Progenitor cell of endocrine pancreas (in vitro differentiated cells): ENCODE measurements around the gene XAGE2. TPM values are rescaled to one million over a fixed set of nuclear protein-coding genes. Genes with fewer than 3 reads are reported as not detected.

ENCODE experiments used
- DNase-seq: peaks from one replicate; pipeline ENCODE4 v3.0.0; 2021; ENCODE audit warnings: low spot score; ENCODE audit not compliant: unreplicated experiment
- H3K27ac Mint-ChIP-seq: 2 replicates; pipeline ENCODE4 v1.8.0; 2021; ENCODE audit warnings: mild to moderate bottlenecking, moderate library complexity, mixed read lengths
- H3K27me3 Mint-ChIP-seq: 2 replicates; pipeline ENCODE4 v1.8.0; 2021; ENCODE audit warnings: mixed read lengths
- H3K36me3 Mint-ChIP-seq: 2 replicates; pipeline ENCODE4 v1.8.0; 2022; ENCODE audit warnings: mixed read lengths; ENCODE audit not compliant: insufficient read depth
- H3K4me1 Mint-ChIP-seq: 2 replicates; pipeline ENCODE4 v1.8.0; 2021; ENCODE audit warnings: low read depth, mixed read lengths
- H3K4me3 Mint-ChIP-seq: 2 replicates; pipeline ENCODE4 v1.8.0; 2021; ENCODE audit warnings: low read depth, mild to moderate bottlenecking, moderate library complexity, mixed read lengths
- H3K9me3 Mint-ChIP-seq: 2 replicates; pipeline ENCODE4 v1.8.0; 2021; ENCODE audit warnings: low read depth, mixed read lengths
- CTCF ChIP-seq: fragments of 200-600 bp; sonication (generic); IDR thresholded peaks from one replicate; pipeline ENCODE4 v1.5.0; 2021; ENCODE audit warnings: antibody characterized with exemption, mild to moderate bottlenecking; ENCODE audit not compliant: unreplicated experiment
- total RNA-seq: library from RNA; stranded (reverse); gene quantifications from 2 replicates; pipeline ENCODE4 v1.2.1, GENCODE V29; 2021

The XAGE2 gene
- total RNA-seq, 1 donor from 2014 or later: not detected

DNA sequence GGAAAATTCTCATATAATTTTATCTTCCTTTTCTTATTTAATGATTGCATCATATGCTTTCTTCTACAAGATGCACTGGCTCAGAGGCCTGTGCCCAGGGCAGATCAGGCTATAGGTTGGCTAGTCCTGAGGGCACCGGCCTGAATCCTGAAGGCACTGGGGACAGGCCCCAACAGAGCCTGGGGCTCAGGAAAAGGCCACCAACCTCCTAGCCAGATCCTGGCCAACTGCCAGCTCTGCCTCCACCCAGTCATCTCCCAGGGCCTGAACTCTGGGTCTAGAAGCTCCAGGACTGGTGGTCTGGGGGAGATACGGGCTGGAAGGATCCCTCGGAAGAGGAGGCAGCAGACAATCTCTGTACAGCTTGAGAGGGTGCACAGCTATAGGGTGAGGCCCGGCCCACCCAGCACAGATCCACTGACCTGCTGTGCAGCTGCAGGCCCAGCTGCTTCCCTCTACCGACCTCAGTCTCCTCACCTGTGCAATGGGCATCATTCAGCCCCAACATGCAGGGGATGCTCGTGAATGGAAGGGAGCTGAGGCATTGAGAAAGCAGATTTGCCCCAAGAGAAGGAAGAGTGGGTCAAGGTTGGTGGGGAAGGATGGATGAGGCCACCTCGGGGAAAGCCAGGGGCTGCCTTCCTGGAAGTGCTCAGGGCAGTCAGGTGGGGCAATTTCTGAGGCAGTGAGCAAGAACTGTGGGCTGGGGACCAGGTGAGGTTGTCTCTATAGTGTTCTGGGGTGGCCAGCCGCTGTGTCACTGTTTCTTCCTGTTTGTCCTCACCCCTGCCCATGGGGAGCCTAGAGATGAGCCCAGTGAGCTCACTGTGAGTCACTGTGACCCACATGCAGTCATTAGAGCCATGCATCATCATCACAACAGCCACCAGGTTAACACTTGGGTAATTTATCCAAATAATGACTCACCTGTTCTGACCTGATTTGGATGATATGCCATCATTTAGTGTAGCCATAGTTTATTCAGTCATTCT lies 22.4 kb upstream of the XAGE2 start:
- Mint-ChIP-seq H3K27ac (no peak overlapping the region), H3K4me3 (no peak overlapping the region), H3K27me3 (no peaks in the 10 kb centered on the region), H3K36me3 (no peaks in the 10 kb centered on the region), H3K9me3 (peaks cover 3% of the 10 kb centered on the region), H3K4me1 (no peaks in the 10 kb centered on the region)
- TF ChIP-seq CTCF: no peak
- no peak for DNase-seq

- H3K4me3 Mint-ChIP-seq: no peak overlapping the region
- TF ChIP-seq CTCF: no peak
- no peak overlapping the region for H3K27ac Mint-ChIP-seq
- peaks cover 4% of the 10 kb centered on the region for H3K9me3 Mint-ChIP-seq
- no peaks in the 10 kb centered on the region for H3K36me3 Mint-ChIP-seq
- peaks cover 10% of the 10 kb centered on the region for H3K4me1 Mint-ChIP-seq
- no peaks in the 10 kb centered on the region for H3K27me3 Mint-ChIP-seq
- DNase-seq: no peak
These were observed 19.1 kb upstream of the XAGE2 start for GRCh38 chrX:52349681-52350080.

DNA sequence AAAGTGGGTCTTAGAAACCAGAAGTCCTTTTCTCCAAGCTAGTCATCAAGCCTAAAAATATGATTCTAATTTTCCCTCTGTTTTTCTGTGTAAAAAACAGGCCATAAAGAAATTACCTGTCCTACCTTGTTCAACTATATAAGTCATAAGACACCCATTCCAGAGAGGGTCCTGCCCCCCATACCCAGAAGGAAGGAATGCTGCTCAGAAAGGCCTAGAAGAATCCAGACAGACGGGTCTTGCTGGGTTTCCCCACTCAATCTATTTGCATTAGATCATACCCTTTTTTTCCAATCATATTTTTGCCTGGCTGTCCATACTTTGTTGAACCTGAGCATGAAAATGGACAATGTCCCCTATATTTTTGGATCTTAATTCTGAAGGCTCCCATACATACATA lies 16.3 kb upstream of the XAGE2 start:
- no peaks in the 10 kb centered on the region for H3K27me3 Mint-ChIP-seq
- TF ChIP-seq CTCF: no peak
- H3K9me3 Mint-ChIP-seq: peaks cover 11% of the 10 kb centered on the region
- peaks cover 10% of the 10 kb centered on the region for H3K4me1 Mint-ChIP-seq
- peak overlapping the region; percentile 62 for H3K27ac Mint-ChIP-seq
- no peaks in the 10 kb centered on the region for H3K36me3 Mint-ChIP-seq
- H3K4me3 Mint-ChIP-seq: no peak overlapping the region
- no peak for DNase-seq

DNA sequence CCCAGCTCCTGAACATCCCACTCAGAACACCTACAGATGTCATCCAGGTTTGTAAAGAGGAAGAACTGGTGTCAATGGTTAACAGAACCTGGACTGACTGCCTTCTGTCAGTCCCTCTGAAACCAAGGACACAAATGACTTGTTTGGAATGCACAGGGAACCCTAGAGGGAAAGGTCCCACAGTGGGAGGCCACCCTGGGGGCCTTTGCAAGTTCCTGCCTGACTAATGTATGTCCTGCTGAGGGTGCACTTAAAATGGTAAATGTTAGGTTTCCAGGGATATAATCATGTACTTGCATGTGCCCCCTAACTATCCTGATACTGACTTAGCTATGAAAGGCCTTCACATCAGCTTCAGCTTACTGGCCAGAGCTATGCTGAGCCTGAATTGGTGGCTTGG lies 15.0 kb upstream of the XAGE2 start:
- TF ChIP-seq CTCF: no peak
- Mint-ChIP-seq H3K36me3 (no peaks in the 10 kb centered on the region), H3K27ac (peak overlapping the region; percentile 78), H3K4me3 (no peak overlapping the region), H3K27me3 (no peaks in the 10 kb centered on the region), H3K9me3 (peaks cover 11% of the 10 kb centered on the region), H3K4me1 (peaks cover 10% of the 10 kb centered on the region)
- DNase-seq: no peak

DNA sequence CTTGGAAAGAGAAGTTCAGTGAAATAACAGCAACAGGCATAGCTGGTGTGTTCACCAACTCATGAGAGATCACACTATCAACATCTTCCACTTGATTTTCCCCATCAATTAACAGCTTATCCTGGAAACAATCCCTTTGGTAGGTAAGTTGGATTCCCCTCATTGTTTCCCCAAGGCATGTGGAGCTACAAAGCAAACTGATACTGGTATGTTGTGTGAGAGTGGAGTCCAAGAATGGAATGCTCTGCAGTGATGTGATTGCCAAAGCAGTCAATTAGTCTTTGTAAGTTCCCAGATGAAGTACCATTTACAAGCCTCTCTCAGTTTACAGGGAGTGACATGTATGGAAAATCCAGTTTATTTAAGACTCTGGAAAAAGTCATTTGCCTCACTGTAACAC lies 13.7 kb upstream of the XAGE2 start:
- no peak overlapping the region for H3K4me3 Mint-ChIP-seq
- H3K27me3 Mint-ChIP-seq: no peaks in the 10 kb centered on the region
- H3K36me3 Mint-ChIP-seq: no peaks in the 10 kb centered on the region
- TF ChIP-seq CTCF: no peak
- H3K4me1 Mint-ChIP-seq: peaks cover 10% of the 10 kb centered on the region
- peaks cover 11% of the 10 kb centered on the region for H3K9me3 Mint-ChIP-seq
- no peak overlapping the region for H3K27ac Mint-ChIP-seq
- DNase-seq: no peak
